Neural cell (in vitro differentiated cells): ENCODE results near the gene ZNHIT1. TPM values are rescaled to one million over a fixed set of nuclear protein-coding genes. Genes with fewer than 3 reads are reported as not detected.

Source experiments
- H2AFZ ChIP-seq: fragments of 200-600, 300-800 bp; sonication (generic), shearing (Covaris generic); 2 replicates; pipeline ENCODE4 v1.6.0; 2014; ENCODE audit warnings: low read depth, mild to moderate bottlenecking, antibody characterized with exemption, low read length, moderate library complexity
- H3F3A ChIP-seq: fragments of 200-600 bp; shearing (Covaris generic); 2 replicates; pipeline ENCODE4 v1.6.1; 2016; ENCODE audit warnings: mild to moderate bottlenecking, moderate library complexity, mixed read lengths, antibody characterized with exemption, low read length; ENCODE audit not compliant: insufficient read depth, poor library complexity, severe bottlenecking
- H3K27ac ChIP-seq: fragments of 200-600, 300-800 bp; sonication (generic), shearing (Covaris generic); 2 replicates; pipeline ENCODE4 v1.5.1; 2014; ENCODE audit warnings: mild to moderate bottlenecking, low read length, moderate library complexity
- H3K27me3 ChIP-seq: fragments of 300-800, 200-600 bp; sonication (generic), shearing (Covaris generic); 2 replicates; pipeline ENCODE4 v1.6.0; 2014; ENCODE audit warnings: mild to moderate bottlenecking, low read depth, low read length, moderate library complexity; ENCODE audit not compliant: insufficient read depth
- H3K36me3 ChIP-seq: fragments of 300-800, 200-600 bp; sonication (generic), shearing (Covaris generic); 2 replicates; pipeline ENCODE4 v1.5.1; 2014; ENCODE audit warnings: mild to moderate bottlenecking, antibody characterized with exemption, low read length, moderate library complexity; ENCODE audit not compliant: insufficient read depth
- H3K4me2 ChIP-seq: fragments of 300-800, 200-600 bp; sonication (generic), shearing (Covaris generic); 2 replicates; pipeline ENCODE4 v1.6.0; 2014; ENCODE audit warnings: mild to moderate bottlenecking, low read length
- H3K4me3 ChIP-seq: fragments of 300-800, 200-600 bp; sonication (generic), shearing (Covaris generic); 2 replicates; pipeline ENCODE4 v1.5.1; 2014; ENCODE audit warnings: mild to moderate bottlenecking, low read length, moderate library complexity
- H3K79me2 ChIP-seq: fragments of 200-600 bp; shearing (Covaris generic); replicated peaks from 2 replicates; pipeline ENCODE4 v1.6.0; 2014; ENCODE audit warnings: mild to moderate bottlenecking, low read length, moderate library complexity; ENCODE audit not compliant: insufficient read depth
- H3K9ac ChIP-seq: fragments of 300-800, 200-600 bp; sonication (generic), shearing (Covaris generic); 2 replicates; pipeline ENCODE4 v1.6.1; 2016; ENCODE audit warnings: mild to moderate bottlenecking, low read length, mixed read lengths
- H3K9me2 ChIP-seq: fragments of 200-600 bp; shearing (Covaris generic); 2 replicates; pipeline ENCODE4 v1.6.1; 2016; ENCODE audit warnings: mild to moderate bottlenecking, low read length, mixed read lengths; ENCODE audit not compliant: insufficient read depth
- H3K9me3 ChIP-seq: fragments of 200-600, 300-800 bp; sonication (generic), shearing (Covaris generic); 2 replicates; pipeline ENCODE4 v1.6.1; 2016; ENCODE audit warnings: mild to moderate bottlenecking, mixed run types, low read length, moderate library complexity, mixed read lengths
- H4K20me1 ChIP-seq: fragments of 200-600 bp; shearing (Covaris generic); 2 replicates; pipeline ENCODE4 v1.6.1; 2016; ENCODE audit warnings: mild to moderate bottlenecking, mixed run types; ENCODE audit not compliant: insufficient read depth
- EP300 ChIP-seq: fragments of 450-650 bp; conservative IDR thresholded peaks from 2 replicates; pipeline ENCODE4 v1.6.1; 2014; ENCODE audit warnings: antibody characterized with exemption, mild to moderate bottlenecking, moderate library complexity; ENCODE audit not compliant: poor library complexity, severe bottlenecking
- EZH2 ChIP-seq: fragments of 200-600, 300-800 bp; shearing (Covaris generic), sonication (generic); IDR thresholded peaks from 2 replicates; pipeline ENCODE4 v1.6.1; 2014; ENCODE audit warnings: antibody characterized with exemption, low read length, borderline replicate concordance, mild to moderate bottlenecking; ENCODE audit not compliant: insufficient read depth, poor library complexity, severe bottlenecking
- MXI1 ChIP-seq: fragments of 450-650 bp; conservative IDR thresholded peaks from 2 replicates; pipeline ENCODE4 v1.6.1; 2014; ENCODE audit warnings: antibody characterized with exemption, mild to moderate bottlenecking; ENCODE audit not compliant: poor library complexity, severe bottlenecking
- POLR2AphosphoS5 ChIP-seq: IDR thresholded peaks from 2 replicates; pipeline ENCODE4 v1.6.1; 2012
- RAD21 ChIP-seq: fragments of 450-650 bp; conservative IDR thresholded peaks from 2 replicates; pipeline ENCODE4 v1.6.1; 2014; ENCODE audit warnings: antibody characterized with exemption, mild to moderate bottlenecking, moderate library complexity
- SMC3 ChIP-seq: fragments of 450-650 bp; conservative IDR thresholded peaks from 2 replicates; pipeline ENCODE4 v1.6.1; 2014; ENCODE audit warnings: antibody characterized with exemption, mild to moderate bottlenecking, moderate library complexity; ENCODE audit not compliant: poor library complexity
- TAF1 ChIP-seq: IDR thresholded peaks from 2 replicates; pipeline ENCODE4 v1.6.1; 2012; ENCODE audit warnings: low read depth
- polyA plus RNA-seq: library from polyadenylated mRNA; depleted of rRNA; stranded (reverse); fragments of >200 nt; gene quantifications from 2 replicates; pipeline ENCODE4 v1.2.3, GENCODE V29; 2014
- TF ChIP-seq, protein P1 (sequence below): IDR thresholded peaks from 2 replicates; pipeline ENCODE4 v1.6.1; 2012; ENCODE audit warnings: borderline replicate concordance
- TF ChIP-seq, protein P2 (sequence below): fragments of 450-650 bp; IDR thresholded peaks from 2 replicates; pipeline ENCODE4 v1.5.1; 2014; ENCODE audit warnings: antibody characterized with exemption, mild to moderate bottlenecking, moderate library complexity; ENCODE audit not compliant: poor library complexity, severe bottlenecking

Gene ZNHIT1
- polyA plus RNA-seq, 1 donor from 2014 or later: 176 TPM

DNA sequence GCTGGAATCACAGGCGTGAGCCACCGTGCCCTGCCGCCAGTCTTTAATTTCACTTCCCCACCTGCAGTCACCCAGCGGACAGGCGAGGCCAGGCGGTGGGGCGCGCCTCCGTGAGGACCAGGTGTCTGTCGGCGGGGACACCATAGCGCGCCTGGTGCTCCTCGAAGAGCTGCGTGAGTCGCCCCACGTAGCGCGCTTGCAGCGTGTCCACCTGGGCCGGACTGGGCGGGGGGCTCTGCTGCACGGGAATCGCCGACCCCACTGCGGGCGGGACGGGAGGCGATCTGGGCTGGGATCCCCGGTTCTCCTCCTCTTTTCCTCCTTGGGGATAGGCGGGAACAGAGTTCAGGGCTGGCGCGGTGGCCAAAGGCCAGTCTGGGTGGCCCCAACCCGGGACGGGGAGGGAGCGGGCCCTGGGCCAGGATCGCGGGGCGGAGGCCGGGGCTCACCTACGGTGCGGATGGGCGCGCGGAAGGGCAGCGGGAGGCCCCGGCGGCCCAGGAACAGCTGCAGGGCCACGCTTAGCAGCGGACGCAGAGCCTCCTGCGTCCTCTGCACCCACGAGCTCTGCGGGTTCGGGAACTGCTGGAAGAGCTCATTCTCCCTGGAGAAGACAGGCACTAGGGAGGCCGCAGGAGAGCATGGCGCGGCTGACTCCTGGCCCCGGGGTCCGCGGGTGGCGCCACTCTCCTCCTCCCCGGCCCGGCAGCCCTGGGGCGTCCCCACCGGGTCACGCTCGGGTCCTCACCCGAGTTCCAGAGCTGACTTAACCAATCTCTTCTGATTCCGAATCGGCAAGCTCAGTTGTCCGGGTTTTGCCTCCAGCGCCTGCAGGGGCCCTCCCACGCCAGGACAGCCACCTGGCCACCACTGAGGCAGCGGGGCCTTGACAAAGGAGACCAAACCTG, 16.0 kb upstream of the ZNHIT1 start:
- H2AFZ ChIP-seq: no peak overlapping the region
- no peaks in the 10 kb centered on the region for H3F3A ChIP-seq
- H3K9me2 ChIP-seq: no peaks in the 10 kb centered on the region
- H3K9me3 ChIP-seq: no peaks in the 10 kb centered on the region
- TF ChIP-seq TAF1 (no peak), SMC3 (no peak), POLR2AphosphoS5 (no peak), EZH2 (no peak), MXI1 (no peak), RAD21 (no peak), EP300 (no peak)
- TF ChIP-seq, protein P1, sequence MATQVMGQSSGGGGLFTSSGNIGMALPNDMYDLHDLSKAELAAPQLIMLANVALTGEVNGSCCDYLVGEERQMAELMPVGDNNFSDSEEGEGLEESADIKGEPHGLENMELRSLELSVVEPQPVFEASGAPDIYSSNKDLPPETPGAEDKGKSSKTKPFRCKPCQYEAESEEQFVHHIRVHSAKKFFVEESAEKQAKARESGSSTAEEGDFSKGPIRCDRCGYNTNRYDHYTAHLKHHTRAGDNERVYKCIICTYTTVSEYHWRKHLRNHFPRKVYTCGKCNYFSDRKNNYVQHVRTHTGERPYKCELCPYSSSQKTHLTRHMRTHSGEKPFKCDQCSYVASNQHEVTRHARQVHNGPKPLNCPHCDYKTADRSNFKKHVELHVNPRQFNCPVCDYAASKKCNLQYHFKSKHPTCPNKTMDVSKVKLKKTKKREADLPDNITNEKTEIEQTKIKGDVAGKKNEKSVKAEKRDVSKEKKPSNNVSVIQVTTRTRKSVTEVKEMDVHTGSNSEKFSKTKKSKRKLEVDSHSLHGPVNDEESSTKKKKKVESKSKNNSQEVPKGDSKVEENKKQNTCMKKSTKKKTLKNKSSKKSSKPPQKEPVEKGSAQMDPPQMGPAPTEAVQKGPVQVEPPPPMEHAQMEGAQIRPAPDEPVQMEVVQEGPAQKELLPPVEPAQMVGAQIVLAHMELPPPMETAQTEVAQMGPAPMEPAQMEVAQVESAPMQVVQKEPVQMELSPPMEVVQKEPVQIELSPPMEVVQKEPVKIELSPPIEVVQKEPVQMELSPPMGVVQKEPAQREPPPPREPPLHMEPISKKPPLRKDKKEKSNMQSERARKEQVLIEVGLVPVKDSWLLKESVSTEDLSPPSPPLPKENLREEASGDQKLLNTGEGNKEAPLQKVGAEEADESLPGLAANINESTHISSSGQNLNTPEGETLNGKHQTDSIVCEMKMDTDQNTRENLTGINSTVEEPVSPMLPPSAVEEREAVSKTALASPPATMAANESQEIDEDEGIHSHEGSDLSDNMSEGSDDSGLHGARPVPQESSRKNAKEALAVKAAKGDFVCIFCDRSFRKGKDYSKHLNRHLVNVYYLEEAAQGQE: no peak
- TF ChIP-seq, protein P2, sequence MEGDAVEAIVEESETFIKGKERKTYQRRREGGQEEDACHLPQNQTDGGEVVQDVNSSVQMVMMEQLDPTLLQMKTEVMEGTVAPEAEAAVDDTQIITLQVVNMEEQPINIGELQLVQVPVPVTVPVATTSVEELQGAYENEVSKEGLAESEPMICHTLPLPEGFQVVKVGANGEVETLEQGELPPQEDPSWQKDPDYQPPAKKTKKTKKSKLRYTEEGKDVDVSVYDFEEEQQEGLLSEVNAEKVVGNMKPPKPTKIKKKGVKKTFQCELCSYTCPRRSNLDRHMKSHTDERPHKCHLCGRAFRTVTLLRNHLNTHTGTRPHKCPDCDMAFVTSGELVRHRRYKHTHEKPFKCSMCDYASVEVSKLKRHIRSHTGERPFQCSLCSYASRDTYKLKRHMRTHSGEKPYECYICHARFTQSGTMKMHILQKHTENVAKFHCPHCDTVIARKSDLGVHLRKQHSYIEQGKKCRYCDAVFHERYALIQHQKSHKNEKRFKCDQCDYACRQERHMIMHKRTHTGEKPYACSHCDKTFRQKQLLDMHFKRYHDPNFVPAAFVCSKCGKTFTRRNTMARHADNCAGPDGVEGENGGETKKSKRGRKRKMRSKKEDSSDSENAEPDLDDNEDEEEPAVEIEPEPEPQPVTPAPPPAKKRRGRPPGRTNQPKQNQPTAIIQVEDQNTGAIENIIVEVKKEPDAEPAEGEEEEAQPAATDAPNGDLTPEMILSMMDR: no peak
- no peak overlapping the region for H3K4me2 ChIP-seq
- H3K9ac ChIP-seq: no peak overlapping the region
- H4K20me1 ChIP-seq: no peaks in the 10 kb centered on the region
- no peaks in the 10 kb centered on the region for H3K36me3 ChIP-seq
- peaks cover 31% of the 10 kb centered on the region for H3K27me3 ChIP-seq
- H3K79me2 ChIP-seq: no peaks in the 10 kb centered on the region
- no peak overlapping the region for H3K4me3 ChIP-seq
- H3K27ac ChIP-seq: no peak overlapping the region

DNA sequence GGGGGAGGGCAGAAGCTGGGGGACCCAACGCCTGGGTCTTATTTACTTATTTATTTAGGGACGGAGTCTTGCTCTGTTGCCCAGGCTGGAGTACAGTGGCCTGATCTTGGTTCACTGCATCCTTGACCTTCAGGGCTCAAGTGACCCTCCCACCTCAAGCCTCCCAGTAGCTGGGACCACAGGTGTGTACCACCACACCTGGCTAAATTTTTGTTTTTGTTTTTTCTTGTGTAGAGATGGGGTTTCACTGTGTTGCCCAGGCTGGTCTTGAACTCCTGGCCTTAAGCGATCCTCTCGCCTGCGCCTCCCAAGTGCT, 15.4 kb upstream of the ZNHIT1 start:
- Histone ChIP-seq H3K4me2 (no peak overlapping the region), H4K20me1 (no peaks in the 10 kb centered on the region), H3F3A (no peaks in the 10 kb centered on the region), H3K27me3 (peaks cover 31% of the 10 kb centered on the region), H3K27ac (no peak overlapping the region), H3K79me2 (no peaks in the 10 kb centered on the region), H2AFZ (no peak overlapping the region), H3K9me3 (no peaks in the 10 kb centered on the region), H3K9me2 (no peaks in the 10 kb centered on the region), H3K4me3 (no peak overlapping the region), H3K36me3 (no peaks in the 10 kb centered on the region), H3K9ac (no peak overlapping the region)
- TF ChIP-seq SMC3: no peak
- TF ChIP-seq RAD21: no peak
- TF ChIP-seq, protein P1: no peak
- TF ChIP-seq POLR2AphosphoS5: no peak
- no peak for TF ChIP-seq EZH2
- no peak for TF ChIP-seq MXI1
- TF ChIP-seq TAF1: no peak
- TF ChIP-seq, protein P2: no peak
- TF ChIP-seq EP300: no peak
